CD4-positive, CD25-positive, alpha-beta regulatory T cell (primary cell): ENCODE data around the gene IFNE. TPM values are rescaled to one million over a fixed set of nuclear protein-coding genes. Genes with fewer than 3 reads are reported as not detected.
A peak's percentile ranks its signal among the peaks of the same experiment; 100 is the strongest.
"Not testable (repeated sequence)": the region's sequence is repeated elsewhere in the genome, so short reads cannot be mapped to it uniquely, and the experiment has no call there.

Experiments used
- ATAC-seq, 2 donors: fragments of 150-1000 bp; cut with Tn5 transposase; one replicate each; pipeline ENCODE4 v1.10.0; 2021; ENCODE audit warnings: low read depth in 2 of 2, moderate number of reproducible peaks in 2 of 2, moderate library complexity in 1 of 2
- DNase-seq, 3 donors: peaks; one replicate each; pipeline versions ENCODE4 v3.0.0 to v3.0.0-alpha.2; 2012 to 2022; ENCODE audit warnings: mixed read lengths in 1 of 3
- H3K27ac ChIP-seq: one replicate; pipeline ENCODE4 v1.7.0; 2013; ENCODE audit warnings: mild to moderate bottlenecking, low read length; ENCODE audit not compliant: insufficient read depth, poor library complexity, severe bottlenecking
- H3K27me3 ChIP-seq: one replicate; pipeline ENCODE4 v1.7.0; 2013; ENCODE audit warnings: low read length; ENCODE audit not compliant: control insufficient read depth, insufficient read depth
- H3K36me3 ChIP-seq: one replicate; pipeline ENCODE4 v1.7.0; 2013; ENCODE audit warnings: mild to moderate bottlenecking, low read length, moderate library complexity; ENCODE audit not compliant: control insufficient read depth, insufficient read depth
- H3K4me1 ChIP-seq: 2 replicates; pipeline ENCODE4 v1.7.0; 2013; ENCODE audit warnings: mild to moderate bottlenecking, low read length; ENCODE audit not compliant: insufficient read depth, control insufficient read depth, poor library complexity, severe bottlenecking
- H3K4me3 ChIP-seq: one replicate; pipeline ENCODE4 v1.7.0; 2013; ENCODE audit warnings: low read depth, mild to moderate bottlenecking, low read length, moderate library complexity
- H3K9me3 ChIP-seq, 2 experiments: 1 replicate in 1 of 2; 2 replicates in 1 of 2; pipeline ENCODE4 v1.7.0; 2013; ENCODE audit warnings: low read length in 2 of 2, mild to moderate bottlenecking in 1 of 2, moderate library complexity in 1 of 2; ENCODE audit not compliant: control insufficient read depth in 2 of 2
- H3K27ac Mint-ChIP-seq, 3 donors: one replicate each; pipeline ENCODE4 v1.8.0; 2020 to 2022; ENCODE audit warnings: mild to moderate bottlenecking in 3 of 3, mixed read lengths in 3 of 3, moderate library complexity in 2 of 3
- H3K27me3 Mint-ChIP-seq: one replicate; pipeline ENCODE4 v1.8.0; 2022; ENCODE audit warnings: mild to moderate bottlenecking, mixed read lengths
- H3K36me3 Mint-ChIP-seq: one replicate; pipeline ENCODE4 v1.8.0; 2020; ENCODE audit warnings: mixed read lengths
- H3K4me1 Mint-ChIP-seq, 4 donors: one replicate each; pipeline ENCODE4 v1.8.0; 2020 to 2022; ENCODE audit warnings: mixed read lengths in 4 of 4, mild to moderate bottlenecking in 1 of 4
- H3K4me3 Mint-ChIP-seq, 4 donors: one replicate each; pipeline ENCODE4 v1.8.0; 2020 to 2022; ENCODE audit warnings: mild to moderate bottlenecking in 4 of 4, mixed read lengths in 4 of 4, moderate library complexity in 3 of 4
- H3K9me3 Mint-ChIP-seq, 7 donors: one replicate each; pipeline ENCODE4 v1.8.0; 2020 to 2022; ENCODE audit warnings: mixed read lengths in 7 of 7, mild to moderate bottlenecking in 3 of 7, moderate library complexity in 2 of 7
- polyA plus RNA-seq, 4 donors: library from polyadenylated mRNA; unstranded; fragments of 300-500 nt; fragmentation: Illumina TruSeq; gene quantifications; one replicate each; pipeline ENCODE4 v1.2.3, GENCODE V29; 2021
- total RNA-seq: library from RNA; stranded (reverse); gene quantifications from one replicate; pipeline ENCODE4 v1.2.3, GENCODE V29; 2022

The IFNE gene
- total and polyA plus RNA-seq, 5 donors from 2014 or later: not detected

DNA sequence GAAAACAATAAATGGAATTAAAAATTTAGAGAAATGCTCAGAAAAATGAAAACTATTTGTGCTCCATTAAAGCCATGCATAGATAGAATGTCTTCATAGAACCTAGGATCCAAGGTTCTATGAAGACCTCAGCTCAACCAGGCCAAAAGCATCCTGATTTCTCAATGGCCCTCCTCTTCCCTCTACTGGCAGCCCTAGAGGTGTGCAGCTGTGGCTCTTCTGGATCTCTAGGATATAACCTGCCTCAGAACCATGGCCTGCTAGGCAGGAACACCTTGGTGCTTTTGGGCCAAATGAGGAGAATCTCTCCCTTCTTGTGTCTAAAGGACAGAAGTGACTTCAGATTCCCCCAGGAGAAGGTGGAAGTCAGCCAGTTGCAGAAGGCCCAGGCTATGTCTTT, 26.8 kb downstream of the IFNE start:
- no peaks in the 10 kb centered on the region for H3K36me3 ChIP-seq
- no peaks in the 10 kb centered on the region for H3K9me3 ChIP-seq
- ATAC-seq: peak in 1 of 2 donors; percentile 39
- no peaks in the 10 kb centered on the region for H3K36me3 Mint-ChIP-seq
- no peaks in the 10 kb centered on the region for H3K4me1 ChIP-seq
- H3K4me3 Mint-ChIP-seq: no peak overlapping the region
- H3K9me3 Mint-ChIP-seq: peaks cover 0 to 3% (median 0%) of the 10 kb centered on the region in 7 donors
- no peak overlapping the region for H3K27ac ChIP-seq
- peaks cover 3% of the 10 kb centered on the region for H3K27me3 ChIP-seq
- no peak overlapping the region for H3K4me3 ChIP-seq
- DNase-seq: peak in 2 of 3 donors; percentile 5 to 36
- H3K27ac Mint-ChIP-seq: no peak overlapping the region
- H3K4me1 Mint-ChIP-seq: no peaks in the 10 kb centered on the region
- peaks cover 15% of the 10 kb centered on the region for H3K27me3 Mint-ChIP-seq

DNA sequence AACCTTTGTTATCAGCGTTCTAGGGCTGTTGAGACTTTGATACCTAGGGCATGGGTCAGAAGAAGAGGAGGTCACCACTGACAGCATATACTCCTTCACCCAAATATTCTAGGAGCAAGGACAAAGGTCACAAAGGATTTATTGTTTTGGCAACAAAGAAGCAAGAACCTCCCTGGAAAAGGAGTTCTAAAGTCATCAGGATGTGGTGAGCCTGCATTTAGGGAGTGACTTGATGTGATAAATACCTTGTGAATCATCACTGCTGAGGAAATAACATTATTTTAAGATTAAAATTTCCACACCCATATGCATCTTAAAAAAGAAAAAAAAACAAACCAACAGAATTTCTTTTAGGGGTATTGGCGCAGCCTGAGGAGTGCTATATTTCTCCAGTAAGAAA, 28.0 kb downstream of the IFNE start:
- H3K4me3 ChIP-seq: no peak overlapping the region
- peaks cover 15% of the 10 kb centered on the region for H3K27me3 Mint-ChIP-seq
- no peaks in the 10 kb centered on the region for H3K36me3 Mint-ChIP-seq
- H3K4me3 Mint-ChIP-seq: no peak overlapping the region
- ATAC-seq (no peak), DNase-seq (no peak)
- H3K9me3 ChIP-seq: no peaks in the 10 kb centered on the region
- no peak overlapping the region for H3K27ac ChIP-seq
- peaks cover 0 to 2% (median 0%) of the 10 kb centered on the region in 7 donors for H3K9me3 Mint-ChIP-seq
- no peaks in the 10 kb centered on the region for H3K4me1 Mint-ChIP-seq
- no peaks in the 10 kb centered on the region for H3K36me3 ChIP-seq
- no peak overlapping the region for H3K27ac Mint-ChIP-seq
- H3K27me3 ChIP-seq: peaks cover 3% of the 10 kb centered on the region
- no peaks in the 10 kb centered on the region for H3K4me1 ChIP-seq

DNA sequence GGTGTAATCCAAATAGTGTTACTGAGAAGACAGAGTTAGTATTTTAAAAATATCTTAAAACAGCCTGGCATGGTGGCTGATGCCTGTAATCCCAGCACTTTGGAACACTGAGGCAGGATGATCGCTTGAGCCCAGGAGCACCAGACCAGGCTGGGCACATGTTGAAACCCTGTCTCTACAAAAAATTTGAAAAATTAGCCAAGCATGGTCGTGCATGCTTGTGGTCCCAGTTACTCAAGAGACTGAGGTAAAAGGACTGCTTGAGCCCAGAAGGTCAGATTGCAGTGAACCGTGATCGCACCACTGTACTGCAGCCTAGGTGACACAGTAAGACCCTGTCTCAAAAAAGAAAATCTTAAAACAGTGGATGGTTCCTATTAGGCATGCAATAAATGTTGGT, 29.4 kb downstream of the IFNE start:
- Histone ChIP-seq H3K4me3 (no peak overlapping the region), H3K9me3 (no peaks in the 10 kb centered on the region), H3K4me1 (no peaks in the 10 kb centered on the region), H3K27ac (no peak overlapping the region), H3K27me3 (peaks cover 3% of the 10 kb centered on the region), H3K36me3 (no peaks in the 10 kb centered on the region)
- H3K27me3 Mint-ChIP-seq: peaks cover 15% of the 10 kb centered on the region
- H3K27ac Mint-ChIP-seq: no peak overlapping the region
- H3K9me3 Mint-ChIP-seq: peaks cover 0 to 2% (median 0%) of the 10 kb centered on the region in 7 donors
- no peaks in the 10 kb centered on the region for H3K36me3 Mint-ChIP-seq
- ATAC-seq (no peak), DNase-seq (no peak)
- H3K4me1 Mint-ChIP-seq: no peaks in the 10 kb centered on the region
- no peak overlapping the region for H3K4me3 Mint-ChIP-seq

DNA sequence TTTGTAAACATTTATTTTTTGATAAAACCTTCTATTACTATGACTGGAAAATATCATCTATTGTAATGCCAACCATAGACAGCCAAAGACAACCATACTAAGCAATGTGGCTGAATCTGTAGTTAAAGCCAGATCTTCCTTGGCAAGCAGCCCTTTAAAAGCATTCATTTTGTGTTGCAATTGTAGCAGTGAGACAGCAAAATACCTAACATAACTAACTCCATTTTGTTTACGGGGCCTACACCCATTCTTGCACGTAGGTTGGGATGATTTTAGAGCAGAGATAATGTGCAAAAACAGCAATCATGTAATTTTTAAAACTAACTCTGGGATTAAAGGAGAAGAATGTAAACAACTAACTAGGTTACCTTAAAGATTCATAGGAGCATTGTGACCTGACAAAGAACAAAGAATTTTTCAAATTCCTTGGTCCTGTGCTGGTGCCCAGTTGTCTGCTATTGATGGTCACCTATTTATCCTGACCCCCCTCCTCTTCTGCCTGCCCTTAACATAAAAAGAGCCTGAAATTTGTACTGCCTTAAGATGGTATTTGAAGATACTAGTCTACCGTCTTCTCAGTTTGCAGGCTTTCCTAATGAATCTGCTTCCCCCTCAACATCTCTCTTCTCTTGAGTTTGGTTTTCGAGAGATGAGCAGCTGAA, 31.2 kb downstream of the IFNE start:
- Mint-ChIP-seq H3K27me3 (peaks cover 15% of the 10 kb centered on the region), H3K4me3 (no peak overlapping the region), H3K36me3 (no peaks in the 10 kb centered on the region), H3K9me3 (peaks cover 0 to 2% (median 0%) of the 10 kb centered on the region in 7 donors), H3K4me1 (no peaks in the 10 kb centered on the region), H3K27ac (no peak overlapping the region)
- Histone ChIP-seq H3K27me3 (peaks cover 3% of the 10 kb centered on the region), H3K4me3 (no peak overlapping the region), H3K4me1 (no peaks in the 10 kb centered on the region), H3K9me3 (no peaks in the 10 kb centered on the region), H3K27ac (no peak overlapping the region), H3K36me3 (no peaks in the 10 kb centered on the region)
- no peak for ATAC-seq
- DNase-seq: no peak

DNA sequence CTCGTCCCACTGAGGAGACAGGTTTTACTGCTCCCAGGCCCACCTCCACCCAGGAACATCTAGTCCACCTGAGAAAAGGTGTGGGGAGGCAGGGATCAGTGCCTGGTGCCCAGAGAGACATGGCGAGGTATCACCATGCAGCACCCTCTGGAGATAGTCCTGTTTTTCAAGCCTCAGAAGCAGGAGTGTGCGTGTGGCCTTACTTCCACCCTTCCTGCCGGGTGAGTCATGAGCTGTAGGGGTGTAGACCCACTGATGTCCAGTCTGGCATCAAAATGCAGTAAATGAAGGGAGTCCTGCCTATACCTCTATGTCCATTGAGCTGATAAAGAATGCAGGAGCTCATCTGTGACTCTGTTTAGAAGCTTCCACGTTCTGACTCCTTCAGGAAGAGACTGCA, 32.8 kb downstream of the IFNE start:
- H3K9me3 ChIP-seq, H3K27ac ChIP-seq, H3K27ac Mint-ChIP-seq, H3K9me3 Mint-ChIP-seq, H3K36me3 ChIP-seq, H3K4me1 ChIP-seq, H3K27me3 ChIP-seq, DNase-seq, H3K4me3 ChIP-seq, H3K4me1 Mint-ChIP-seq, ATAC-seq, H3K27me3 Mint-ChIP-seq, H3K4me3 Mint-ChIP-seq, H3K36me3 Mint-ChIP-seq: not testable (repeated sequence)

DNA sequence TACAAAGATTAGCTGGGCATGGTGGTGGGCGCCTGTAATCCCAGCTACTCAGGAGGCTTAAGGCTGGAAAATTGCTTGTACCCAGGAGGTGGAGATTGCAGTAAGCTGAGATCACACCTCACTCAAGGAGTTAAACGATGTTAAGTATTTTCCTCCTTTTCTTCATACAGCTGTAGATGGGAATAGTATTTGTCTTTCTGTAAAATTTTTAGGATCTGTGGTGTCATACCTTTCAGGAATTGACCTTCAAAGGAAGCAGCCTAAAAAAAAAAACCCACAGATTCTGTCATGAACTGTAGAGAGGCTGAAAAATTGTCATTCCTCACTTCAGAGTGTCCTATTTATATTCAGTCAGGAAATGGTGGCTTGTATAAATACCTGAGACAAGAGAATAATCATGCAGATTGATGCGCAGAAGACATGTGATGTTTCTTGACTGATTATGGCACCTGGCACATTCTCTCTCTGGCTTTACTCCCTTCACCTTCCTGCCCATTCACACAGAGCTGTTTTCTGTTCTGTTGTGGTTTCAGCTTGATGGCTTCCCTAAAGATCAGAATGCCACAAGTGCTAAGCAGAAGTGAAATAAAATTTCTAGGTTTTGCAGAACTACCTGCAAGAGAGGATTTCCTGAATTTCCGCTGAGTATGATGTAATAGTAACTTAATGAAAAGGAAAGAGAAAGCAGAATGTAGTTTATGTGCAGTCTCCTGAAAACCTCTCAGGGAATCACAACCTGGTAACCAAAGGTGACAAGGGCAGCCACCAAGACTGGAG, 38.1 kb downstream of the IFNE start:
- H3K27ac ChIP-seq: no peak overlapping the region
- H3K4me3 ChIP-seq: peak overlapping the region; percentile 26
- H3K27ac Mint-ChIP-seq: peak overlapping the region in 1 of 3 donors; percentile 28
- no peaks in the 10 kb centered on the region for H3K36me3 Mint-ChIP-seq
- H3K9me3 Mint-ChIP-seq: no peaks in the 10 kb centered on the region
- H3K36me3 ChIP-seq: no peaks in the 10 kb centered on the region
- peaks cover 0 to 13% (median 6%) of the 10 kb centered on the region in 4 donors for H3K4me1 Mint-ChIP-seq
- ATAC-seq (peak; percentile 58 to 71), DNase-seq (peak in 2 of 3 donors; percentile 24 to 47)
- H3K27me3 ChIP-seq: peaks cover 3% of the 10 kb centered on the region
- peak overlapping the region in 2 of 4 donors; percentile 1 to 17 for H3K4me3 Mint-ChIP-seq
- H3K27me3 Mint-ChIP-seq: peaks cover 4% of the 10 kb centered on the region
- peaks cover 3% of the 10 kb centered on the region for H3K4me1 ChIP-seq
- H3K9me3 ChIP-seq: no peaks in the 10 kb centered on the region

DNA sequence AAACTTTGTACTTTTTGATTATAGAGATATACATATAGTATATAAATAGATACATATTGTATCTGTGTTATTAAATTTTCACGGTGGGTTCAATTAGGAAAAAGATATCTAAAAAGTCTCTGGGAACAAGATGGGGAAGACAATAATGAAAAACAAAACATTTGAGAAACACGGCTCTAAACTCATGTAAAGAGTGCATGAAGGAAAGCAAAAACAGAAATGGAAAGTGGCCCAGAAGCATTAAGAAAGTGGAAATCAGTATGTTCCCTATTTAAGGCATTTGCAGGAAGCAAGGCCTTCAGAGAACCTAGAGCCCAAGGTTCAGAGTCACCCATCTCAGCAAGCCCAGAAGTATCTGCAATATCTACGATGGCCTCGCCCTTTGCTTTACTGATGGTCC, 42.0 kb downstream of the IFNE start, which contains the start of gene IFNA1:
Gene IFNA1, plus strand, starts transcription at position 301 of the 400 bp plus-strand sequence. Its CDS starts 69 bp downstream, at position 370.
- ATAC-seq: no peak
- Histone ChIP-seq H3K4me3 (no peak within 1 kb of the TSS), H3K27ac (no peak within 1 kb of the TSS), H3K9me3 (no peaks in the 10 kb centered on the region), H3K4me1 (peaks cover 3% of the 10 kb centered on the region), H3K27me3 (peaks cover 11% of the 10 kb centered on the region), H3K36me3 (no peaks in the 10 kb centered on the region)
- no peak within 1 kb of the TSS for H3K27ac Mint-ChIP-seq
- no peaks in the 10 kb centered on the region for H3K9me3 Mint-ChIP-seq
- no peak for DNase-seq
- H3K36me3 Mint-ChIP-seq: no peaks in the 10 kb centered on the region
- no peak within 1 kb of the TSS for H3K4me3 Mint-ChIP-seq
- H3K4me1 Mint-ChIP-seq: peaks cover 0 to 13% (median 6%) of the 10 kb centered on the region in 4 donors
- peaks cover 12% of the 10 kb centered on the region for H3K27me3 Mint-ChIP-seq
